ENCODE results near the gene ADGRD1. TPM values are rescaled to one million over a fixed set of nuclear protein-coding genes. Genes with fewer than 3 reads are reported as not detected.

The ADGRD1 gene
- total RNA-seq, 2 donors from 2014 or later: 143 to 254 TPM

DNA sequence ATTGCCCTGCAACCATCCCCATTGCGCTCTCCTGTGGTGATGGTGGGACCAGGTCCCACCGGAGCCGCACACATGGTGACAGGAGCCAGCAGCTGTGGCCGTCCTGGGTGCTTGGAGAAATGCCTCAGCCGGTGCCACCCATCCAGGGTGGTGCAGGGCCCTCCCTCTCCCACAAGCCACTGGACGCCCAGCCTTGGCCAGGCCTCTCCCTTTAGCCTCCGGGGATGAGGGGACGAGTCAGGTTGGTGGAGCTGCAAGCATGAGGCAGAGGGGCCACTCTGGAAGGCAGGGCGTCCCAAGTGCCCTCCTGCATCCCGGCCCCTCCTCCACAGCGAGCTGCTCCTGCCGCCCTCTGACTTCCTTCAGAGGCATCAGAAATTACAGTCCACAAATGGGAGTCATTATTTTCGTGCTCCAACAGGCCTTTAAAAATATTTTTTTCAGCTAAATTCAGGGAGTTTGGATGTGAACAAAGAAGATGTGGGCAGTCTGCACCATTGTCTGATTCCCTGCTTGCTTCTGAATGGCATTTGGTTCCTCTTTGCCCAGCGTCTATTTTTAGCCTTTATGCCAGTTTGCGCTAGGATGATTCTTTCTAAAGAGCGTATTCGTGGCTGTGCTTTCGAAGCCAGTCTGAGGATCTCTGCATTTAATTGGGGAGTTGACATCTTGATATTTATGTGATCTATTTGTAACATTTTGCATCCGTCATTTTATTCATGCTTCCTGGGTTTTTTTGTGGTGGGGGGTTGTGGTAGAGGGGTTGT lies 189.4 kb downstream of the ADGRD1 start:
- ATAC-seq (peak; percentile 20 to 42), DNase-seq (no peak)
- intact Hi-C loops (cut with DNase I): no loop called here

DNA sequence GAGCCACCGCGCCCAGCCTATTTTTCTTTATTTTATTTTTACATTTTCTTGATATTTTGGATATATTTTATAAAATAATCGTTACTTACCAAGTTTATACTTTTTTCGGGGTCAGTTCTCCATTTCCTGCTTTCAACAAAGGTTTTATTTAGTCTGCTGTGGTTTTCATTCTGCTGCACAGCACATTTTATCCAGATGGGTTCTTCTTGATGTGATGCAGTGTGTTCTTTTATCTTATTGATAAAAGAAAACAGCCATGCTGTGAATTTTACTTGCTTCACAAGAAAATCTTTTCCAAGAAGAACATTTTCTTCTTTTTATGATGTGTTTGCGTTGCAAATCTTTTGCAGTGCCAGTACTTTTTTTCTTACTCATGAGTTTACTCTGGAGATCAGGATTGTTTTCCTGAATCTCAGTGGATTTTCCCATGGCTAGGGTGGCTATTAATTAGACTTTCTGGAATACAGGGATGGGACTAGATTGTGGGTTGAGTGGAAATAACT lies 192.5 kb downstream of the ADGRD1 start:
- DNase-seq: no peak
- no peak for ATAC-seq

DNA sequence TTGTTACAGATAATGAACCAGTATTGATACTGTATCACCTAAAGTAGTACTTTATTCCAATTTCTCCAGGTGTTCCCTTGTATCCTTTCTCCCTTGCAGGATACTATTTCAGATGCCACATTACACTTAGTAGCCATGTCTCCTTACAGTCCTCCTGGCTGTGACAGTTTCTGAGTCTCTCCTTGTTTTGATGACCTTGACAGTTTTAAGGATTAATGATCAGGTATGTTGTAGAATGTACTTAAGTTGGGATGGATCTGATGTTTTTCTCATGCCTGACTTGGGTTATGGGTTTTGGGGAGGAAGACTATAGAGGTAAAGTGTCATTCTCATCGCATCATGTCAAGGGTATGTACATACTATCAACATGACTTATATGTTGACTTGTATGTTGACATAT lies 193.6 kb downstream of the ADGRD1 start:
- intact Hi-C loops (cut with DNase I): no loop called here
- no peak for ATAC-seq
- no peak for DNase-seq

More for the DNA sequence above, 192.5 kb downstream of the ADGRD1 start:
- intact Hi-C loops (cut with DNase I): no loop called here

DNA sequence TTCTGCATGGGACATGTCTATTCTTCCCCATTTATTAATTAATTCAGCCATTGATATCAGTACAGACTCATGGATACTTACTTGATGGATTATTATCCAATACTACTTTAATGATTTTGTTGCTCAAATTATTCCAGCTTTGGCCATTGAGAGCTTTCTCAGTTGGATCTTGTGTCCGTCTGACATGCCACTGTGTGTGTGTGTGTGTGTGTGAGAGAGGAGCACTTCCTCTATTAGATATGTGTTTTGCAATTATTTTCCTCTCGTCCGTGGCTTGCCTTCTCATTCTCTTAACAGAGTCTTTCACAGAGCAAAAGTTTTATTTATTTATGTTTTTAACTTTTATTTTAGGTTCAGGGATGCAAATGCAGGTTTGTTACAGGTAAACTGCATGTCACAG lies 194.2 kb downstream of the ADGRD1 start:
- DNase-seq (no peak), ATAC-seq (no peak)
- intact Hi-C loops (cut with DNase I): no loop called here

DNA sequence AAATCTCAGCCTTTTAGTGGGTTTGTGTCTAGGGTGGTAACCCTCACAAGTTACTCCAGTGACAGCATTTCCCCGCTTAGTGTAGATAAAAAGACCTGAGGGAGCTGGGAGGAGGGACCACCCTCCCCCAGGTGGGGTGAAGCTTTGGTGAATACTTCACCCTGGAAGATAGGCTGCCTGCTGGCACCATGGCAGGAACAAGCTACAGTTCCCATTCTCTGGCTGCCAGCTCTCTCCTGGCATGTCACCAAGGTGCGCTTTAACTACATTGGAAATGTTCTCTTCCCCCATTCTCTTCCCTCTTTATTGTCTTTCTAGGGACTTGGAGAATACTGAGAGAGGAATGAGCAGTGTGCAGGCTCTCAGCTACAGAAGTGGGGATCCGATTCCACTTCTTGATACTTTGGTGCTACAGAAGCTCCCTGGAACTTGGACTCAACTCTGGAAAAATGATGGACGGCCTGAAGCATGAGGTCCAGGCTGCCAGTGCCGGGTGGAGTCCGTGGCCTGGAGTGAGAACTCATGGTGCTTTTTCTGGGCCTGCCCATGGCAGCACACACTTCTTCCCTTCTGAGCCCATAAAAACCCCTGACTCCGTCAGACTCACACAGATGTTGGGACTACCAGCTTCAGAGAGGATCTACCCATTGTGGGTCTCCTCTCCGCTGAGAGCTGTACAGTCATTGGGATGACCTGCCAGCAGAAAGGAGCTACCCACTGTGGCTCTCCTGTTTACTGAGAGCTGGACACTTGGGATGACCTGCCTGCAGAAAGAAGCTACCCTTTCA lies 198.0 kb downstream of the ADGRD1 start:
- DNase-seq (no peak), ATAC-seq (peak in 1 of 2 donors; percentile 35)
- intact Hi-C loops (cut with DNase I): no loop called here

DNA sequence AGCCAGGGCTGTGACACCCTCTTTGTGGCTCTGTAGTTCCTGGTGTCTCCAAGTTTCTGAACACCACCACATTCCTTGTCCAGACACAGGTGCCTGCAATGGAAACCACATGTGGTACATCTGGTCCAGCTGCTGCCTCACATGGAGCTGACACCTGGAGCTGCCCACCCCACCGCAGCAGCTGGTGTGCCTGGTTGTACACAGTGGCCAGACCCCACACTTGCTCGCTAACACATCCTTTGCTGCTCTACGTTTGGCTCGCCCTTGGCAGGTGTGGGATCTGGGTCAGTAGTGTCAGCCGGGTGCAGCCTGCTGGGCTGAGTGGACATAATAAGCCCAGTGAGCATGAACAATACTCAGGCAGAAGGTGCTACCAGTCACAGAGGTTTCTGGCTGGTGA lies 198.9 kb downstream of the ADGRD1 start:
- ATAC-seq (no peak), DNase-seq (no peak)
- intact Hi-C loops (cut with DNase I): no loop called here

DNA sequence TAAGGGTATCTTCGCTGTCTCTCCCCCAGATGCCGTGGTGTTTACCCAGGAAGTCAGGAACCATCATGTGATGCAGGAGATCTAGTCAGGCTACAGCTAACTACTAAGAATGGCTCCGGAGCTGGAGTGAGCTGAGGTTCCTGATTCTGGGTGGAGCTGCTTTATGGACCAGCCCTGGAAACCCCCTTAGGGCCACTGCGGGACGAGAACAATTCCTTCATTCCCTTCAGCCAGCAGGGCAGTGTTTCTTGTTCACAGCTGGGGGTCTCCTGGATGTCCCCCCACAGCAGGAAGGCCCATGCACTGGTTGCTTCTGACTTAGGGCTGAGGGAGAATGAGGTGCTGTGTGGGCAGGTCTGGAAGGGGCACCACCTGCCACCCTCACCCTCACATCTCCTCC lies 199.3 kb downstream of the ADGRD1 start:
- ATAC-seq: no peak
- intact Hi-C loops (cut with DNase I): no loop called here
- no peak for DNase-seq

DNA sequence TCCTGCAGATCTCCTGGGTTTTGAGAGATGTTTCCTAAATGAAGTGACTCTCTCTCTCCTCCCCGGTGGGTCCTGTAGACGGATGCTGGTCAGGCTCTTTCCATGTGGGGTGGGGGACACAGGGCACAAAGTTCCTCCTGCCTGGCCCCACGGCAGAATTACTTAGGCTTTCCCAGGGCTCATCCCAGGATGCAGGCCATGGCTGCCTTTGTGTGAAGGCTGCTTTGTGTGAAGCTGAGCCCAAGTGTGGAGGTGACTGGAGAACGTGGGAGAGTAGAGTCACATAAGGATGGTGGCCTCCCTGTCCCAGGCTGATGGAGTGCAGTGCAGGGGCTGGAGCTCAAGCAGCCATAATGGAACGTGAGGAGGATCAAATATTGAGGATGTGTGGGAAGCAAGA lies 200.2 kb downstream of the ADGRD1 start:
- ATAC-seq: no peak

DNA sequence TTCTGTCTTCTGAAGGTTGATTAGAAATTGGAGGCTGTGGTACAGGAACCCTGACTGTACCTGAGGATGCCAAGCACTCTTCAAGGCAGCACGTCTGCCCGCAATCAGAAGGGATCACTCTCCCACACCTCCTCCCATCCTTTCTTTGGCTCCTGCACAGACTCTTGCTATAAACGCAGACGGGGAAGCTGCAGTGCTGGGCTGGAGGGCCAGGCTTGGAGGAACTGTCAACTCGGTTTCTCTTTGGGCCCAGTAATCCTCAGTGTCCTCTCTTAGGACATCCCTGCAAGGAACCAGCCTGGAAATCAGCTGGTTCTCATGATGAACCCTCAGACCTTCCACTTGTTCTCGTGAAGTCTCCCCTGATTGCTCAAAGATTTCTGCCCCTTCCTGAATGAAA lies 201.4 kb downstream of the ADGRD1 start:
- ATAC-seq: no peak
- intact Hi-C loops (cut with DNase I): no loop called here

More for the DNA sequence above, 200.2 kb downstream of the ADGRD1 start:
- intact Hi-C loops (cut with DNase I): no loop called here
- DNase-seq: no peak

DNA sequence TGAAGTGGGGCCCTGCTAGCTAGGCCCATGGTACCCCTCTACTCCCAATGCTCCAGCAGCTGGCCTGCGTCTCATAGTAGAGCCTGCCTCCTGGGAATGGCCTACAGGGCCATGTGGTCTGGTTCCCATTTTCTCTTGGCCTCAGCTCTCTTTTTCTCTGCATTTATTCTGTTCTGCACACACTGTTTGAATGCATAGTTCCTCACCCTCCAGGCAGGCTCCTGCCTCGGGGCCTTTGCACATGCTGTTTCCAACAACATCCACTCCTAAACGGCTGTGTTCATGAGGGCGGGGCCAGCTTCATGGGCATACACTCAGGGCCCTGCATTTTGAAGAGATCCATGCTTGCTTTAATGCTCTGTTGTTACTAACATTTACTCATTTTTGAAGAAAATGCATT lies 204.0 kb downstream of the ADGRD1 start:
- intact Hi-C loops (cut with DNase I): no loop called here
- DNase-seq: no peak
- ATAC-seq: no peak

More for the DNA sequence above, 201.4 kb downstream of the ADGRD1 start:
- DNase-seq: no peak

DNA sequence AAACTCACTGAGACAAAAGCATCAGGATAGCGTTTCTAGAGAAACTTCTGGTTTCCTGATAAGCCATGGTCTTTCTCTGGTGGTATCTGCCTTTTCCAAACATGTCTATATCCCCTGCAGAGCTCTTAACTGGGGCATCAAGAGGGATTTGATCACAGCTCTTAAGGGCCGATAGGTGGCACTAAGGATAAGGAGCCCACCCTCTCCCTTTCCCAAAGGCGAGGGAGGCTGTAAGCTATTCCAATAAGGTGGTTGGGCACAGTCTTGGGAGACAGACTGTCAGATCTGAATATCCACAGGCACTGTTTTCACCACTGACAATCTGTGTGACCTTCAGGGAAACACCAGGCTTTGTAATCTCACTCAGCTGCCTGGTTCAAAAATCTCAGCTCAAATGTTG lies 206.0 kb downstream of the ADGRD1 start:
- DNase-seq: no peak
- intact Hi-C loops (cut with DNase I): no loop called here
- no peak for ATAC-seq

DNA sequence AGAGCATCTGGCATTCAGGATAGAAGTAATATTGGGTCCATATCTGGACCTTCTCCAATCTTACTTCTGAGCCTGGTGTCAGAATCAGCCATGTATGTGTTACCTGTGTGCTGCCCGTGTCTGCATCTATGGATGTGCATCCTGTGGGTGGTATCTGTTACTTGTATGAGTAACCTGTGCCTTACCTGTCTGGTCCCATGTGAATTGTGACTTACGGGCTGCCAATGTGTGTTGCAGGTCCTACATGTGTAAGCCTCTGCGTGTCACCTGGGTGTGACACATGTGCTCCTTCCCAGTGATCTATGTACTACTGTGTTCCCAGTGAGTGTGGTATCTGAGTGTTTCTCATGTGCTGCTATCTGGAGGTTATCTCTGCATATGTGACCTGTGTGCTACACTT lies 208.4 kb downstream of the ADGRD1 start:
- no peak for ATAC-seq

DNA sequence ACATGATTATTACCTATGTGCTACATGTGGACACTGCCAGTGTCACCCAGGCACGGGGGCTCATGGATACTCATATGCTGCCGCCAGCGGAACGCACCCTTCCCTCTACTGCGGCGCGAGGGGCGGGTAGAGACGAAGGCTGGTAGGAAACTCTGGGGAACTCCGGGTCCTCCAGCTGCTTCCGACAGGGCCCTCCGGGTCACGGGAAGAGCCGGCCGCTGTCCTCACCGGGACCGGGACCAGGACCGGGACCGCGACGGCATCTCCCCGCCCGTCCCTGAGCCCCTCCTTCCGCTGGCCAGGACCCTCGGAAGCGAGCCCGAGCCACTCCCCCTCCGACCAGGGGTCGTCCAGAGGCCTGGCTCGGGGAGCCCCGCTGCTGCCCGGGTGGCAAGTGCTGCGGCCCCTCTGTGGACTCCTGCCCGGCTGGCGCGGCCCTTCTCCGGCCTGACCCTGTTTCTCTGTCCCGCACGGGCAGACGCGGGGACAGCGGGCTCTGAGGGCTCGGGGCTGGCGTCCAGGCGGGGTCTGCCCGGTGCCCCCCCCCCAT lies 209.6 kb downstream of the ADGRD1 start:
- intact Hi-C loops (cut with DNase I): no loop called here
- DNase-seq (no peak), ATAC-seq (no peak)

More for the DNA sequence above, 208.4 kb downstream of the ADGRD1 start:
- no peak for DNase-seq
- intact Hi-C loops (cut with DNase I): no loop called here

DNA sequence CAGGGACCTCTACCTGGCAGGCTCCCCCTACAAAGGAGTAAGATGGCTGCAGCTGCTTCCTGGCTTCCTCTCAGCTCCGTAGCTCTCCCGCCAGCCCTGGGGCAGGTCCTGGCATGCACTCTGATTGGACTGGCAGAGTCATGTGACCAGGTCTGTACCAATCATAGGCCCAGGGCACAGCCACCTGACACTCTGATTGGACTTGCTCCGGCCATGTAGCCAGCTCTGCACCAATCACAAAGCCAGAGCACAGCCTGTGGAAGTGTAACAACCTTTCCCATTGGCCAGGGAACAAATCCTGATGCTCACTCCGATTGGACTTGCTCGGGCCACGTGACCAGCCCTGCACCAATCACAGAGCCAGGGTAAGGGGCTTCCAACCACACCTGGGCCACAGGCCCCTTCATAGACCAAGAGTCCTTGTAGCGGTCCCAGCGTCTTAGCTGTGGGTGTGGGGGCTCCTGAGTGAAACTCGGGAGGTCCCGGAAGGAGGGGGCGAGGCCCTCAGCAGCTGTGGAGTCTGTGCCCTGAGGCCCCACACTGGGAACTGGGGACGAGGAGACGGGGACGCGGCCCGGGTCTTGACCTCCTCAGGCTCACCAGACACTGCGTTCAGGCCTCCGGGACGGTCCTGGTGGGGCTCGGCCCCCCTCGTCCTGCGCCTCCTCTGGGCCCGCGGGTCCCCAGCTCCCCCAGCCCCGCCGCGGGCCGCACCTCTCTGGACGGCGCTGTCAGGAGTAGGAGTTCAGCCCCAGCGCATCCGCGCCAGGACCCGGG lies 210.6 kb downstream of the ADGRD1 start:
- intact Hi-C loops (cut with DNase I): no loop called here
- ATAC-seq: no peak
- DNase-seq: no peak

DNA sequence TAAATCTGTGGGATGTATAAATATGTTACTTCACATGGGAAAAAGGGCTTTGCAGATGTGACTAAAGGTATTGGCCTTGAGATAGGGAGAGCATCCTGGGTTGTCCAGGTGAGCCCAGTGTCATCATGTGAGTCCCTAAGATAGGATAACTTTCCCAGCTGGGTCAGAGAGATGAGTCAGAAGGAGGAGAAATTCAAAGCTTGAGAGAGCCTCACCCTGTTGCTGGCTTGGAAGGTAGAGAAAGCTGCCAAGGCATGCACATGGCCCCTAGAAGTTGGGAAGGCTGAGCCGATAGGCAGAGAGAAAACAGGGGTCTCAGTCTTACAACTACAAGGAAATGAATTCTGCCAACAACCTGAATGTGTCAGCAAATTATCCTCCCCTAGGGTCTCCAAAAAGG lies 213.0 kb downstream of the ADGRD1 start:
- peak in 1 of 2 donors; percentile 14 for ATAC-seq
- no peak for DNase-seq
- intact Hi-C loops (cut with DNase I): no loop called here

DNA sequence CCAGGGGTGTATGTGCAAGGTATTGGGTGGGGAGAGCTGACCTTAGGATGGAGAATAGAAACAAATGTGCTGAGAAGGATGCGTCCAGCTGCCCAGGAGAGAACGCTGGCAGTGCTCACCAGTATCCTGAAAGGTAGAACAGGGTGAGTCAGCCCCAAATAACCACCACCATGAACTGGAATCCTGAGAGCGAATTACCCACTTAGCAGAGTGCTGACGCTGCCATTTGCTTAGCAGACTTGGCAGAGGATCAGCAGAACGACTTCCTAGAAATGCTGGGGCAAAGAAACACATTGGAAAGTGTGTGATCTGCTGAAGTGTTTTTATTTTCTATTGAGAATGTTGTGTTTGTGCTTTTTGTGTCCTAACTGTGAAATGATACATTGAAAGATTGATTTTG lies 213.6 kb downstream of the ADGRD1 start:
- intact Hi-C loops (cut with DNase I): no loop called here
- no peak for DNase-seq
- ATAC-seq: peak; percentile 59 to 73

DNA sequence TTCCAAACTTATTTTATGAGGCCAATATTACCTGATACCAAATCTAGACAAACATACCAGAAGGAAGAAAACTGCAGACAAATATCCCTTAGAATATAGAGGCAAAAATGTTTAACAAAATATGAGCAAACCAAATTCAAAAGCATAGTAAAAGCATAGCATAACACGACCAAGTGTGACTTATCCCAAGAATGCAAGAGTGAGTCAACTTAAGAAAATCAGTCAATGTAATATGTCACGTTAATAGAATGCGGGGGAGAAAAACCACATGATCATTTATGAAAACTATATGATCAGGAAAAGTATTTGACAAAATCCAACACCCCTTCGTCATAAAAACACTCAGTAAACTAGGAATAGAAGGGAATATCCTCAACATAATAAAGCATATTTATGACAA lies 217.3 kb downstream of the ADGRD1 start:
- DNase-seq: no peak
- ATAC-seq: no peak
- intact Hi-C loops (cut with DNase I): no loop called here

DNA sequence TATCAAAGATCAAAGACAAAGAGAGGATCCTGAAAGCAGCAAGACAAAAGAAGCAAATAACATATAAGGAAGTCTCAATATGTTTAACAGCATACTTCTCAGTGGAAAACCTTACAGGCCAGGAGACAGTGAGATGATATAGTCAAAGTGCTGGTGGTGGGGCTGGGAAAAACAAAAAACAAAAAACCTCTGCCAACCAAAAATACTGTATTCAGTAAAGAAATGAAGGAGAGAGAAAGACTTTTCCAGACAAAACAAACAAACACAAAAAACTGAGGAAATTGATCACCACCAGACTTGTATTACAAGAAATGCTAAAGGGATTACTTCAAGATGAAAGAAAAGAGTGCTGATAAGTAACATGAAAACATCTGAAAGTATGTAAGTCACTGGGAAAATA lies 221.2 kb downstream of the ADGRD1 start:
- DNase-seq (no peak), ATAC-seq (no peak)
- intact Hi-C loops (cut with DNase I): no loop called here

DNA sequence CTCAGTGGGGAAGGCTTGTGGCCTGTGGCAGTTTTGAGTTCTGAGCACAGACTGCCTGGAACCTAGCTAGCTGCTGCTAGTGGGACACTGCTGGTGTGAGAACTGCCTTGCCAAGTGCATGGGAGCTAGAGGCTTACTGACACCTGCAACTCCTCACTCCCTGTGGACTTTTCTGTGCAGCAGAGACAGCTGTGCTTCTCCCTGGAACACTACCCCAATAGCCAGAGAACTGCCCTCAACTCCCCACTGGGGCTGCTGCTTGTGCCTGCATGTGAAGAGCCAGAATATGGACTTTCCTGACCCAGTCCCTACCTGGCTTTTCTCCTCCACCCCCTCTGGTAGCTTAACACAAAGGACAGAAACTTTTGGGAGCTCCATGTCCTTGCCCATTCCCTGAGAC lies 222.6 kb downstream of the ADGRD1 start:
- no peak for DNase-seq
- intact Hi-C loops (cut with DNase I): no loop called here

More for the DNA sequence above, 222.6 kb downstream of the ADGRD1 start:
- no peak for ATAC-seq

Measured in left cardiac atrium (tissue), 4 donors.